Left lung (tissue), 10 donors: Measurements from ENCODE around the gene MAPK8. TPM values are rescaled to one million over a fixed set of nuclear protein-coding genes. Genes with fewer than 3 reads are reported as not detected.

Experiments
- ATAC-seq: fragments of 200-7000 bp; cut with Tn5 transposase; one replicate; pipeline ENCODE4 v1.9.1; 2020; ENCODE audit warnings: moderate library complexity
- DNase-seq, 4 donors: peaks; one replicate each; pipeline ENCODE4 v3.0.0-alpha.2; 2013 to 2020
- H3K27ac ChIP-seq, 2 donors: fragments of 200-600 bp; sonication (generic) in 1 of 2; one replicate each; pipeline versions ENCODE4 v1.5.0 to v1.8.0; 2020 to 2021
- H3K27me3 ChIP-seq, 2 donors: fragments of 200-600 bp; sonication (generic) in 1 of 2; one replicate each; pipeline versions ENCODE4 v1.5.0 to v1.8.0; 2020 to 2021
- H3K36me3 ChIP-seq, 2 donors: fragments of 200-600 bp; sonication (generic) in 1 of 2; one replicate each; pipeline versions ENCODE4 v1.5.0 to v1.8.0; 2020 to 2021
- H3K4me1 ChIP-seq, 2 donors: fragments of 200-600 bp; one replicate each; pipeline ENCODE4 v1.8.0; 2021
- H3K4me3 ChIP-seq, 2 donors: fragments of 200-600 bp; sonication (generic) in 1 of 2; one replicate each; pipeline versions ENCODE4 v1.5.0 to v1.8.0; 2020 to 2021; ENCODE audit warnings: mild to moderate bottlenecking in 1 of 2
- H3K9me3 ChIP-seq, 2 donors: fragments of 200-600 bp; sonication (generic) in 1 of 2; one replicate each; pipeline versions ENCODE4 v1.5.0 to v1.8.0; 2020 to 2021
- intact Hi-C, 2 donors: fragments of 100-400 bp; cut with DNase I; formaldehyde crosslinking; loops; one replicate each; pipeline versions ENCODE4 v1.11.2 to v1.14.2; 2022
- polyA plus RNA-seq, 6 donors: library from polyadenylated mRNA; unstranded; fragments of 120-200 nt; gene quantifications; one replicate each; pipeline ENCODE4 v1.2.1, GENCODE V29; 2013; ENCODE audit not compliant: insufficient read length in 6 of 6
- total RNA-seq, 2 donors: library from RNA; stranded (reverse); fragmentation: NEBNext Ultra II Directional; extraction: Animal tissue kit (Norgen Biotek cat#: 25700); gene quantifications; one replicate each; pipeline ENCODE4 v1.2.1, GENCODE V29; 2021
- TF ChIP-seq, protein P1 (sequence below), 2 donors: fragments of 200-600 bp; sonication (generic) in 1 of 2; IDR thresholded peaks; one replicate each; pipeline versions ENCODE4 v1.5.0 to v1.8.0; 2021; ENCODE audit warnings: antibody characterized with exemption in 2 of 2
- donor health status: DM: no; HTN: yes; CAD: no.
- donor health status: DM: no; HTN: no; CAD: no.

MAPK8 gene
- total and polyA plus RNA-seq, 8 donors = 31.3 to 81.8 (median 71.7) TPM

DNA sequence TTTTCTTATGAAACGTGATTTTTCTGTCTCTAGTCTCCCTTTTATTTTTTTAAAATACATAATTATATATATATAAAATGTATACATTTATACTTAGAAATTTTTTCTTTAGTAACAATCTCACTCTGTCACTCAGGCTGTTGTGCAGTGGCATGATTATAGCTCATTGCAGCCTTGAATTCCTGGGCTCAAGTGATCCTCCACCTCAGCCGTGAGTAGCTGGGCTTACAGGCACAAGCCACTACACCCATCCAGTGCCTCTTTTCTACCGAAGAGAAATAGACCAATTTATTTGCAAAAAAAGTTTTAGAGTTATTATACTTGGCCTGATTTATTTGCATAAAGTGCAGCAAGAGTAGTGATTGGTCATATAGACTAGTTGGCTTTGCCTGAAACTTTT is 72.2 kb downstream of the MAPK8 start:
- TF ChIP-seq, protein P1, sequence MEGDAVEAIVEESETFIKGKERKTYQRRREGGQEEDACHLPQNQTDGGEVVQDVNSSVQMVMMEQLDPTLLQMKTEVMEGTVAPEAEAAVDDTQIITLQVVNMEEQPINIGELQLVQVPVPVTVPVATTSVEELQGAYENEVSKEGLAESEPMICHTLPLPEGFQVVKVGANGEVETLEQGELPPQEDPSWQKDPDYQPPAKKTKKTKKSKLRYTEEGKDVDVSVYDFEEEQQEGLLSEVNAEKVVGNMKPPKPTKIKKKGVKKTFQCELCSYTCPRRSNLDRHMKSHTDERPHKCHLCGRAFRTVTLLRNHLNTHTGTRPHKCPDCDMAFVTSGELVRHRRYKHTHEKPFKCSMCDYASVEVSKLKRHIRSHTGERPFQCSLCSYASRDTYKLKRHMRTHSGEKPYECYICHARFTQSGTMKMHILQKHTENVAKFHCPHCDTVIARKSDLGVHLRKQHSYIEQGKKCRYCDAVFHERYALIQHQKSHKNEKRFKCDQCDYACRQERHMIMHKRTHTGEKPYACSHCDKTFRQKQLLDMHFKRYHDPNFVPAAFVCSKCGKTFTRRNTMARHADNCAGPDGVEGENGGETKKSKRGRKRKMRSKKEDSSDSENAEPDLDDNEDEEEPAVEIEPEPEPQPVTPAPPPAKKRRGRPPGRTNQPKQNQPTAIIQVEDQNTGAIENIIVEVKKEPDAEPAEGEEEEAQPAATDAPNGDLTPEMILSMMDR (IDR thresholded peaks at IDR 0.05) = no peak
- ATAC-seq = peak; percentile 87

DNA sequence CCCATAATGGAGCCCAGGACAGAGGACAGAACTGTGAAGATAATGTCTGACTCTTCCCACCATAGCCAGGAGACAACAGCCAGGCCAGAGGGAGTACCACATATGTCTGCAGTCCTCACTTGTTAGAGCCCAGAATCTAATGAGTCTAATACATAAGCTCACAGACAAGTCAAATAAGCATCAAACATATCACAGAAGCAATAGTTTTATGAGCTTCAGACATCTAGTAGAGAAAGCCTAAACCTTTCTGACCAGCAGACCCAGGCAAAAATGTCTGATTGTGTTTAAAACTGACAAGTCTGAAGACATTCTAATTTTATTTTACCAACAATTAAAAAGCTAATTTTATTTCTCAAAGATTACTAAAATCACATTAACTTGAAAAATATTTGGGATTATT is 75.5 kb downstream of the MAPK8 start:
- TF ChIP-seq, protein P1 (IDR thresholded peaks at IDR 0.05) = no peak
- no peak for DNase-seq
- H3K4me1 ChIP-seq = no peaks in the 10 kb centered on the region
- intact Hi-C loops = no loop called here
- H3K27ac ChIP-seq = no peak overlapping the region
- no peaks in the 10 kb centered on the region for H3K27me3 ChIP-seq
- no peak for ATAC-seq
- no peak overlapping the region for H3K4me3 ChIP-seq
- peaks cover 0 to 21% of the 10 kb centered on the region in 2 donors for H3K9me3 ChIP-seq
- no peaks in the 10 kb centered on the region for H3K36me3 ChIP-seq

More for the DNA sequence above, 72.2 kb downstream of the MAPK8 start:
- Histone ChIP-seq H3K4me1 (no peaks in the 10 kb centered on the region), H3K36me3 (no peaks in the 10 kb centered on the region), H3K27ac (no peak overlapping the region), H3K9me3 (peaks cover 0 to 28% of the 10 kb centered on the region in 2 donors), H3K27me3 (no peaks in the 10 kb centered on the region), H3K4me3 (no peak overlapping the region)
- DNase-seq = no peak
- intact Hi-C loops = no loop called here

DNA sequence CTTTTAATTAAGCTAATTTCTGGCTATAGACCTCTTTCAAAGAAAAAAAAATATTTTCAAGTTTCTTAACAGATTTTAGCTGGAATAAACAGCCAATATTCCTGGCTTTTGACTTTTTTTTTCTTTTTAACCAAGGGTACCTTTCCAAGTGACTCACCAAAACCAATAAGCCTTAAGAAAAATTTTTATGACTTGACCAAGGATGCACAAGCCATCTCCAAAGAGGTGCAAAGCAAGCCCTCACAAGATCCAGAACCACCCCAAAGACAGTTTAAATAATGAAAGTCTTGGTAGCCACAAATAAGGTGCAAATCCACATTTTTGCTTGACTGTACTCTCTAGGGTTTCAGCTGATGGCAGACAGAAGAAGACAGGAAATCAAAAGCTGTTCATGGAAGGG is 76.5 kb downstream of the MAPK8 start:
- ATAC-seq (no peak), DNase-seq (no peak)
- H3K4me3 ChIP-seq = no peak overlapping the region
- intact Hi-C loops = no loop called here
- no peak overlapping the region for H3K27ac ChIP-seq
- no peaks in the 10 kb centered on the region for H3K27me3 ChIP-seq
- H3K9me3 ChIP-seq = peaks cover 0 to 21% of the 10 kb centered on the region in 2 donors
- H3K4me1 ChIP-seq = no peaks in the 10 kb centered on the region
- TF ChIP-seq, protein P1 (IDR thresholded peaks at IDR 0.05) = no peak
- no peaks in the 10 kb centered on the region for H3K36me3 ChIP-seq

DNA sequence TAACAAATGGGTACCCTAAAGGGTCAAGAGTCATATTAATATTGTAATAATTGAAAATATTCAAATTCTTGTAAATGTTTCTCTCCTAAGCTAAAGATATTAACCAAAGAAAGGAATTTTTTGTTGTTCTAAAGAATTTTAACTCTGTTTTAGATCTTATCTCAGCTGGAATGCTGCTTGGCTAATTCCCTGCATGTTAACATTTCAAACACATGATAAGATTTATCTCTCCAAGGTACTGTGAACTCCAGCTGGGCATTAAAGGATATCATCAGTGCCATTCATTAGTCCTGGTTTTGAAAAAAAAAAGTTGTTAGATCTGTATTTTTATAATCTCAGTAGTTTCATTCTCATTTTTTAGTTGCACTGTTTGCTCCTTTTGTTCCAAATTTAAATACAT is 76.9 kb downstream of the MAPK8 start:
- H3K4me3 ChIP-seq = no peak overlapping the region
- TF ChIP-seq, protein P1 (IDR thresholded peaks at IDR 0.05) = no peak
- H3K36me3 ChIP-seq = no peaks in the 10 kb centered on the region
- DNase-seq (no peak), ATAC-seq (no peak)
- intact Hi-C loops = no loop called here
- H3K4me1 ChIP-seq = no peaks in the 10 kb centered on the region
- H3K27ac ChIP-seq = no peak overlapping the region
- H3K27me3 ChIP-seq = no peaks in the 10 kb centered on the region
- peaks cover 0 to 21% of the 10 kb centered on the region in 2 donors for H3K9me3 ChIP-seq

DNA sequence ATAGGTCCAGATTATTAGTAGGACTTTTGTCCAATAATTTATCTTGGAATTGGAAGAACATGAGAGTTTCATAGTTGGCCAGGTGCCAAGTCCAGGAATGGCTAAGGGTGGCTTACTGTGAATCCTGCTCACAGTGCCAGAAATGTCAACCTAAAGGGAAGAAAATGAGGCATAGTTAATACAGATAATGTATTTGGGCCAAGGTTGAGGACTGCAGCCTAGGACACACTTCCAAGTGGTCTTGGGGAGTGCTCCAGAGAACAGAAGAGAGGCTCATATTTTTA is 78.2 kb downstream of the MAPK8 start:
- no peaks in the 10 kb centered on the region for H3K27me3 ChIP-seq
- intact Hi-C loops = no loop called here
- H3K36me3 ChIP-seq = no peaks in the 10 kb centered on the region
- TF ChIP-seq, protein P1 (IDR thresholded peaks at IDR 0.05) = no peak
- H3K9me3 ChIP-seq = peaks cover 0 to 16% of the 10 kb centered on the region in 2 donors
- no peak for DNase-seq
- H3K27ac ChIP-seq = no peak overlapping the region
- no peak overlapping the region for H3K4me3 ChIP-seq
- no peak for ATAC-seq
- H3K4me1 ChIP-seq = no peaks in the 10 kb centered on the region
